ENCODE results near the gene GASK1A. TPM values are rescaled to one million over a fixed set of nuclear protein-coding genes. Genes with fewer than 3 reads are reported as not detected.
"Not testable (repeated sequence)": the region's sequence is repeated elsewhere in the genome, so short reads cannot be mapped to it uniquely, and the experiment has no call there.

The GASK1A gene
- total RNA-seq, 1 donor from 2014 or later = 0.72 TPM

GRCh38 chr3:43061101-43061895, 82.2 kb downstream of the GASK1A start:
- H3K4me3 Mint-ChIP-seq (ENCODE audit: unreplicated experiment) = no peak overlapping the region
- H3K27me3 Mint-ChIP-seq (ENCODE audit: unreplicated experiment) = peaks cover 6% of the 10 kb centered on the region
- H3K9me3 Mint-ChIP-seq (ENCODE audit: unreplicated experiment) = no peaks in the 10 kb centered on the region
- DNase-seq (ENCODE audit: low spot score) = no peak
- peaks cover 12% of the 10 kb centered on the region for H3K4me1 Mint-ChIP-seq (ENCODE audit: unreplicated experiment)
- no peaks in the 10 kb centered on the region for H3K36me3 Mint-ChIP-seq (ENCODE audit: low read depth, unreplicated experiment)
- TF ChIP-seq CTCF (IDR thresholded peaks at IDR 0.05; ENCODE audit: unreplicated experiment) = no peak
- H3K27ac Mint-ChIP-seq (ENCODE audit: unreplicated experiment) = no peak overlapping the region

GRCh38 chr3:43062040-43062563, 83.0 kb downstream of the GASK1A start:
- Mint-ChIP-seq H3K36me3 (ENCODE audit: low read depth, unreplicated experiment) (no peaks in the 10 kb centered on the region), H3K9me3 (ENCODE audit: unreplicated experiment) (no peaks in the 10 kb centered on the region), H3K27me3 (ENCODE audit: unreplicated experiment) (peaks cover 6% of the 10 kb centered on the region), H3K27ac (ENCODE audit: unreplicated experiment) (no peak overlapping the region), H3K4me1 (ENCODE audit: unreplicated experiment) (peaks cover 12% of the 10 kb centered on the region), H3K4me3 (ENCODE audit: unreplicated experiment) (no peak overlapping the region)
- TF ChIP-seq CTCF (IDR thresholded peaks at IDR 0.05; ENCODE audit: unreplicated experiment) = no peak
- DNase-seq (ENCODE audit: low spot score) = no peak

- H3K4me3 Mint-ChIP-seq (ENCODE audit: unreplicated experiment) = no peak overlapping the region
- H3K36me3 Mint-ChIP-seq (ENCODE audit: low read depth, unreplicated experiment) = no peaks in the 10 kb centered on the region
- no peak for DNase-seq (ENCODE audit: low spot score)
- H3K27me3 Mint-ChIP-seq (ENCODE audit: unreplicated experiment) = peaks cover 6% of the 10 kb centered on the region
- no peak for TF ChIP-seq CTCF (IDR thresholded peaks at IDR 0.05; ENCODE audit: unreplicated experiment)
- H3K9me3 Mint-ChIP-seq (ENCODE audit: unreplicated experiment) = no peaks in the 10 kb centered on the region
- no peak overlapping the region for H3K27ac Mint-ChIP-seq (ENCODE audit: unreplicated experiment)
- H3K4me1 Mint-ChIP-seq (ENCODE audit: unreplicated experiment) = peaks cover 12% of the 10 kb centered on the region
Measured at GRCh38 chr3:43062564-43063040, 83.5 kb downstream of the GASK1A start.

- H3K27ac Mint-ChIP-seq (ENCODE audit: unreplicated experiment) = no peak overlapping the region
- peaks cover 12% of the 10 kb centered on the region for H3K4me1 Mint-ChIP-seq (ENCODE audit: unreplicated experiment)
- no peaks in the 10 kb centered on the region for H3K36me3 Mint-ChIP-seq (ENCODE audit: low read depth, unreplicated experiment)
Measured at GRCh38 chr3:43063114-43063513, 84.0 kb downstream of the GASK1A start.

GRCh38 chr3:43070670-43071069, 91.6 kb downstream of the GASK1A start:
- H3K4me3 Mint-ChIP-seq (ENCODE audit: unreplicated experiment); H3K4me1 Mint-ChIP-seq (ENCODE audit: unreplicated experiment); H3K27ac Mint-ChIP-seq (ENCODE audit: unreplicated experiment); H3K9me3 Mint-ChIP-seq (ENCODE audit: unreplicated experiment); H3K27me3 Mint-ChIP-seq (ENCODE audit: unreplicated experiment); H3K36me3 Mint-ChIP-seq (ENCODE audit: low read depth, unreplicated experiment); DNase-seq (ENCODE audit: low spot score): not testable (repeated sequence)

More at GRCh38 chr3:43063114-43063513, 84.0 kb downstream of the GASK1A start:
- no peak for DNase-seq (ENCODE audit: low spot score)
- Mint-ChIP-seq H3K27me3 (ENCODE audit: unreplicated experiment) (peaks cover 6% of the 10 kb centered on the region), H3K4me3 (ENCODE audit: unreplicated experiment) (no peak overlapping the region), H3K9me3 (ENCODE audit: unreplicated experiment) (no peaks in the 10 kb centered on the region)
- TF ChIP-seq CTCF (IDR thresholded peaks at IDR 0.05; ENCODE audit: unreplicated experiment) = no peak
